SJCRH30 (cell line): ENCODE data around the gene RASAL2. TPM values are rescaled to one million over a fixed set of nuclear protein-coding genes. Genes with fewer than 3 reads are reported as not detected.

ENCODE experiments used
- DNase-seq, 2 experiments: peaks; one replicate each; pipeline ENCODE4 v3.0.0-alpha.2; 2015 to 2020
- H3K27ac ChIP-seq: fragments of 250-450 bp; sonication (Bioruptor Pico); 2 replicates; pipeline ENCODE4 v1.5.1; 2020; ENCODE audit warnings: mild to moderate bottlenecking, moderate library complexity
- H3K27me3 ChIP-seq: fragments of 250-450 bp; sonication (Bioruptor Pico); 2 replicates; pipeline ENCODE4 v1.5.1; 2020; ENCODE audit warnings: mild to moderate bottlenecking, moderate library complexity
- H3K36me3 ChIP-seq: fragments of 250-450 bp; sonication (Bioruptor Pico); 2 replicates; pipeline ENCODE4 v1.5.1; 2020; ENCODE audit warnings: mild to moderate bottlenecking, moderate library complexity
- H3K4me1 ChIP-seq: fragments of 250-450 bp; sonication (Bioruptor Pico); 2 replicates; pipeline ENCODE4 v1.5.1; 2020; ENCODE audit warnings: mild to moderate bottlenecking, moderate library complexity
- H3K4me3 ChIP-seq: fragments of 250-450 bp; sonication (Bioruptor Pico); 2 replicates; pipeline ENCODE4 v1.5.1; 2020; ENCODE audit warnings: mild to moderate bottlenecking, moderate library complexity
- H3K9me3 ChIP-seq: fragments of 250-450 bp; sonication (Bioruptor Pico); replicated peaks from 2 replicates; pipeline ENCODE4 v1.5.1; 2020; ENCODE audit warnings: mild to moderate bottlenecking, moderate library complexity
- total RNA-seq: library from RNA; depleted of rRNA; stranded (reverse); fragments of >200 nt; shearing (Covaris generic); gene quantifications from 2 replicates; pipeline ENCODE4 v1.2.3, GENCODE V29; 2014

Gene RASAL2
- total RNA-seq, 1 experiment from 2014 or later, result 8.1 TPM

- Histone ChIP-seq H3K4me3 (no peak overlapping the region), H3K4me1 (no peaks in the 10 kb centered on the region), H3K9me3 (no peaks in the 10 kb centered on the region), H3K36me3 (no peaks in the 10 kb centered on the region), H3K27ac (no peak overlapping the region), H3K27me3 (no peaks in the 10 kb centered on the region)
- no peak for DNase-seq
Measured at GRCh38 chr1:178487070-178487615, 393.2 kb downstream of the RASAL2 start.

GRCh38 chr1:178488393-178488792, 394.5 kb downstream of the RASAL2 start:
- Histone ChIP-seq H3K27me3 (no peaks in the 10 kb centered on the region), H3K9me3 (no peaks in the 10 kb centered on the region), H3K4me3 (no peak overlapping the region), H3K4me1 (no peaks in the 10 kb centered on the region), H3K27ac (no peak overlapping the region), H3K36me3 (no peaks in the 10 kb centered on the region)
- DNase-seq, result no peak

- H3K36me3 ChIP-seq, result no peaks in the 10 kb centered on the region
- no peaks in the 10 kb centered on the region for H3K27me3 ChIP-seq
- H3K9me3 ChIP-seq, result no peaks in the 10 kb centered on the region
- H3K27ac ChIP-seq, result no peak overlapping the region
- DNase-seq, result no peak
- no peaks in the 10 kb centered on the region for H3K4me1 ChIP-seq
- no peak overlapping the region for H3K4me3 ChIP-seq
Measured at GRCh38 chr1:178489399-178489798, 395.5 kb downstream of the RASAL2 start.

- Histone ChIP-seq H3K27me3 (no peaks in the 10 kb centered on the region), H3K4me1 (no peaks in the 10 kb centered on the region), H3K4me3 (no peak overlapping the region), H3K36me3 (no peaks in the 10 kb centered on the region), H3K9me3 (no peaks in the 10 kb centered on the region), H3K27ac (no peak overlapping the region)
- no peak for DNase-seq
Measured at GRCh38 chr1:178490136-178490535, 396.2 kb downstream of the RASAL2 start.

DNA sequence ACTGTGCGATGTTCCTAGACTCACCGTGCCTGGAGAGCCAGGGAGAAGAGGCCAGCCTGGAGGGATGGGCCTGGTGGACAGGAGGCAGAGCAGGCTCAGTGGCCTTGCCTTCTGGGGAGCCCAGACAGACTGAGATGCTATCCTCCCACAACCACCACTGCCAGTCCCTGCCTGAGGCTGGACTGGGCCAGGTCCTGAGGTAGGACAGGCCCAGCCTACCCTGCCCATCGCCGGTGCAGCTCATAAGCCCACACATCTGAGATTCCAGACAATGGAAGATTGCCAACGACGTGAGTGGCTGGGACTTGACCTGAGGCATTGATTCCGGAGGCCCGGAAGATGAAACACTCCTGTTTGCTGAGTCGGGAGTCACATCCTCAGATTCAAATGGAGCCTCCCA, 397.1 kb downstream of the RASAL2 start:
- Histone ChIP-seq H3K36me3 (no peaks in the 10 kb centered on the region), H3K4me1 (no peaks in the 10 kb centered on the region)
- DNase-seq, result no peak

GRCh38 chr1:178491721-178492120, 397.8 kb downstream of the RASAL2 start:
- H3K36me3 ChIP-seq, result no peaks in the 10 kb centered on the region
- H3K27me3 ChIP-seq, result no peaks in the 10 kb centered on the region
- H3K4me3 ChIP-seq, result no peak overlapping the region
- DNase-seq, result no peak
- H3K4me1 ChIP-seq, result no peaks in the 10 kb centered on the region
- H3K9me3 ChIP-seq, result no peaks in the 10 kb centered on the region
- H3K27ac ChIP-seq, result no peak overlapping the region

More for the DNA sequence above, 397.1 kb downstream of the RASAL2 start:
- H3K9me3 ChIP-seq, result no peaks in the 10 kb centered on the region
- H3K27me3 ChIP-seq, result no peaks in the 10 kb centered on the region
- H3K4me3 ChIP-seq, result no peak overlapping the region
- no peak overlapping the region for H3K27ac ChIP-seq

DNA sequence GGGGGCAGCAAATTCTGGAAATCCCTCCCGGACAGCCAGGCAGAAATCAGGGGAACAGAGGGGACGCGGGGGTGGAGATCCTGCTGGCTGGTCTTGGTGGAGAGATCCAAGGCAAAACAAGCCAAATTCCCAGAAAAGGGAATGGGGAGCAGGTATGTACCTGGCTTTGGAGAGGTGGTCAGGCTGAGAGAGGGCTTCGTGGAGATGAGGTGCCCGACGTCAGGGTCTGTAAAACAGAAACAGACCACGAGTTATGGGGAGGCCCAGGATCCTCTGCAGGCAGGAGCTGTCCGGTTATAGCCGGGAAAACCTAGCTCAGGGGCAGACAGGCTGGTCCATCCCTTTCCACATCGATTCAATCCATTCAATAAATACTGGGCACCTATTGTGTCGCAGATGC, 398.4 kb downstream of the RASAL2 start:
- no peak for DNase-seq
- no peaks in the 10 kb centered on the region for H3K27me3 ChIP-seq
- no peak overlapping the region for H3K27ac ChIP-seq
- H3K36me3 ChIP-seq, result no peaks in the 10 kb centered on the region
- no peaks in the 10 kb centered on the region for H3K9me3 ChIP-seq
- H3K4me1 ChIP-seq, result no peaks in the 10 kb centered on the region
- no peak overlapping the region for H3K4me3 ChIP-seq

DNA sequence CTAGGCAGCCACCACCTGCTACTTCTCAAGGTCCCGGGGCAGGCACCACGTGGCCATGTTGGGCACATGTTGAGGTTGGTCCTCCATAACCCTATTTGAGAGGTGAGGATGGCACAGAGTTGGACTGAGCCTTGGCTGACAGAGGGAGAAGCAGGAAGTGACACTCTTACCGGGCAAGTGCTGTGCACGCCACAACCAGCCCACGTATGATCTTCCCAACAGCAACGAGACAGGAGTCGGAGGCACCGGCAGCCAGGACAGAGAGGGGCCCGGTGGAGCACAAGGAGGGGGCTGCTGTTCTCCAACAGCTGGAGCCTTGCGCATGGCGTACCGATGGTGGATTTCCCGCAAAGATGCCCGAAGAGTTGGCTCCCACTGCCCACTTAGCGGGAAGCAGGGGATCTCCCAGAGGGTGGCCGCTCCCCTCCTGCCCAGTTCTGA, 399.4 kb downstream of the RASAL2 start:
- Histone ChIP-seq H3K36me3 (no peaks in the 10 kb centered on the region), H3K27me3 (no peaks in the 10 kb centered on the region), H3K4me3 (no peak overlapping the region), H3K4me1 (no peaks in the 10 kb centered on the region), H3K27ac (no peak overlapping the region), H3K9me3 (no peaks in the 10 kb centered on the region)
- DNase-seq, result no peak

DNA sequence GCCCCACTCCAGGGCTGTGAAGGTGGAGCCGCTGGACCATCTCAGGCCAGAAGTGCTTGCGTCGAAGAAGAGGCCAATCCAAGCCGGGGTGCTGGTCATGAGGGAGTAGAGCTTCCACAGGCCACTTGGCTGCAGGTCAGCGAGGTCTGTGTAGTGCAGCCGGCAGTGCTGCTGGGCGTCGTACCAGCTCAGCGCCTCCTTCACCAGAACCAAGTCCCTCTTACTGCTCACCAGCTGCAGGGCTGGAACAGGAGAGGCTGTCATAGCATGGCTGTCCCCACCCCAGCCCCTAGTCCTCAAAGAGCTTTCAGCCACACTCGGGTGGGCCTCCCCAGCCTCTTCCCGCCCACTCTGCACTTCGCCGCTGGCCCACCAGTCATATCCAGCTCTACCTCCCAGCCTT, 400.7 kb downstream of the RASAL2 start:
- no peak overlapping the region for H3K27ac ChIP-seq
- no peaks in the 10 kb centered on the region for H3K36me3 ChIP-seq
- H3K27me3 ChIP-seq, result no peaks in the 10 kb centered on the region
- DNase-seq, result no peak
- H3K4me3 ChIP-seq, result no peak overlapping the region
- H3K9me3 ChIP-seq, result no peaks in the 10 kb centered on the region
- H3K4me1 ChIP-seq, result no peaks in the 10 kb centered on the region

DNA sequence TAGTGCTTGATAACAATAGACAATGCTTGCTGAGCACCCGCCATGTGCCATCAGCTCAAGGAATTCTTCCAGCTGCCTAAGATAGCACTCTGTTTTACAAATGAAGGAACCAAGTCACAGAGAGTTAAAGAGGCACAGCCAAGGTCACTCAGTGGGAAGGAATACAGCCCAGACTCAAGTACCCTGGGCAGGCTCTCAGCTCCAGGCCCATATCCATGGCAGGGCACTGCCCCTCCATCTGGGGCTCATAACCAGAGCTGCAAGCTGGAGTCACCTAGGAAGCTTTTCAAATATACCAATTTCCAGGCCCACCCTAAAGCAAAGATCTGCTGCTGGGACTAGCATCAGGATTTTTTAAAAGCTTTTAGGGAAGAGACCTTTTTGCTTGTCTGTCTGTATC, 401.3 kb downstream of the RASAL2 start:
- H3K36me3 ChIP-seq, result no peaks in the 10 kb centered on the region
- no peaks in the 10 kb centered on the region for H3K4me1 ChIP-seq
- no peaks in the 10 kb centered on the region for H3K27me3 ChIP-seq
- no peak overlapping the region for H3K27ac ChIP-seq
- no peak for DNase-seq
- no peak overlapping the region for H3K4me3 ChIP-seq
- H3K9me3 ChIP-seq, result no peaks in the 10 kb centered on the region

GRCh38 chr1:178495741-178496409, 402.0 kb downstream of the RASAL2 start:
- Histone ChIP-seq H3K9me3 (no peaks in the 10 kb centered on the region), H3K36me3 (no peaks in the 10 kb centered on the region), H3K4me1 (no peaks in the 10 kb centered on the region), H3K4me3 (no peak overlapping the region), H3K27ac (no peak overlapping the region), H3K27me3 (no peaks in the 10 kb centered on the region)
- DNase-seq, result no peak

GRCh38 chr1:178496410-178497135, 402.7 kb downstream of the RASAL2 start, which contains the start of gene CLEC20A:
TSS of gene CLEC20A (minus strand) at chr1:178496964. CDS start at chr1:178496939, 25 bp downstream.
- no peak for DNase-seq
- Histone ChIP-seq H3K36me3 (no peaks in the 10 kb centered on the region), H3K4me3 (no peak within 1 kb of the TSS)

DNA sequence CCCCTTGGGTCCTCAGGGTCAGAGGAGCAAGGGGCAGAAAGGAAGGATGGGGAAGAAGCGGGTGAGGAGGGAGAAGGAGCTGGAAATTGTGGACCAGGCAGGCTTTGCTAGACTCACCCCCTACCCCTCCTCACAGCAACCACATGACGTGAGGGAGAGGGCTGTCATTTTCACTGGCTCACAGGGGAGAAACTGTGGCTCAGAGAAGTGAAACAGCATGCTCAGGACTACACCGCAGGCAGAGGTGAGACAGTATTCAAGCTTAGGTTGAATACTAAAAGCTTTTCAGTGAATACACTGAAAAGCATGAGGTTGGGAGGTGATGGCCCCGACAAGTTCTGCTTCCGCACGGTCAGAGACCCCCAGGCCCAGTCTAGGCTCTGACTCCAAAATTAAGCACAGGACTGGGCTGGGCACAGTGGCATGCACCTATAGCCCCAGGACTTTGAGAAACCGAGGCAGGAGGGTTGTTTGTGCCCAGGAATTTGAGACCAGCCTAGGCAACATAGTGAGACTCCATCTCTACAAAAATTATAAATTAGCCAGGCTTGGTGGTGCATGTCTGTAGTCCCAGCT, 404.1 kb downstream of the RASAL2 start:
- Histone ChIP-seq H3K9me3 (no peaks in the 10 kb centered on the region), H3K27ac (no peak overlapping the region), H3K36me3 (no peaks in the 10 kb centered on the region), H3K27me3 (no peaks in the 10 kb centered on the region), H3K4me1 (no peaks in the 10 kb centered on the region), H3K4me3 (no peak overlapping the region)
- no peak for DNase-seq

More at GRCh38 chr1:178496410-178497135, 402.7 kb downstream of the RASAL2 start, which contains the start of gene CLEC20A:
- Histone ChIP-seq H3K9me3 (no peaks in the 10 kb centered on the region), H3K4me1 (no peaks in the 10 kb centered on the region), H3K27me3 (no peaks in the 10 kb centered on the region), H3K27ac (no peak within 1 kb of the TSS)

- no peaks in the 10 kb centered on the region for H3K4me1 ChIP-seq
Measured at GRCh38 chr1:178498896-178499675, 405.2 kb downstream of the RASAL2 start.

More at GRCh38 chr1:178498896-178499675, 405.2 kb downstream of the RASAL2 start:
- H3K36me3 ChIP-seq, result no peaks in the 10 kb centered on the region
- H3K27me3 ChIP-seq, result no peaks in the 10 kb centered on the region
- no peak for DNase-seq
- H3K27ac ChIP-seq, result no peak overlapping the region
- no peaks in the 10 kb centered on the region for H3K9me3 ChIP-seq
- no peak overlapping the region for H3K4me3 ChIP-seq
